ENCODE results near the gene TMEM219. TPM values are rescaled to one million over a fixed set of nuclear protein-coding genes. Genes with fewer than 3 reads are reported as not detected.

Gene TMEM219
- total RNA-seq, 4 donors from 2014 or later = 53.8 to 149 (median 120) TPM

DNA sequence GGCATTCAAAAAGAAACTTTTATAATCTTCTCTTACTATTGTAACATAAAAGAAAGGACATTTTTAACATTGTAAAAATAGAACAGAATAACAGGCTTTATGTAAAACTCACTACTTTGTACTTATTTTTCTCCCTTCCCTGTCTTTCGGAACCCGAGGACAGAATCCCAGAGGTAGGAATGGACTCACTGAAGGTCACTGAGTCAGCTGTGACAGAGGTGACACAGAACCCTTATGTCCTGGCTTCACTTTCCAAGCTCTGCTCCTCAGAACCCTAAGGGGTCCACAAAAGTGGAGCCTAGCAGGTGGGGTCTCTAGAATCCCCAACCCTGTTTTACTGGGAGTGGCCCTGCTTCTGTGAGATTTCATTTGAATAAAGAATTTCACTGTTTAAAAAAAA lies 39.6 kb upstream of the TMEM219 start:
- TF ChIP-seq CTCF (IDR thresholded peaks at IDR 0.05; ENCODE audit: low read depth) = no peak

- no peak for TF ChIP-seq CTCF (IDR thresholded peaks at IDR 0.05; ENCODE audit: low read depth)
Observed at GRCh38 chr16:29922986-29923501, 38.8 kb upstream of the TMEM219 start.

GRCh38 chr16:29925105-29925756 lies 36.6 kb upstream of the TMEM219 start:
- TF ChIP-seq CTCF (IDR thresholded peaks at IDR 0.05; ENCODE audit: low read depth) = no peak

- no peak for TF ChIP-seq CTCF (IDR thresholded peaks at IDR 0.05; ENCODE audit: low read depth)
Observed at GRCh38 chr16:29925781-29926710, 35.8 kb upstream of the TMEM219 start, which contains the start of gene KCTD13. KCTD13 (minus strand) TSS chr16:29926226; CDS start chr16:29926033, 193 bp downstream.

- TF ChIP-seq CTCF (IDR thresholded peaks at IDR 0.05; ENCODE audit: low read depth) = no peak
Observed at GRCh38 chr16:29926711-29927052, 35.2 kb upstream of the TMEM219 start.

GRCh38 chr16:29927070-29927905 lies 34.6 kb upstream of the TMEM219 start:
- no peak for TF ChIP-seq CTCF (IDR thresholded peaks at IDR 0.05; ENCODE audit: low read depth)
